PC-9 (cell line): ENCODE measurements around the gene HOXC9. TPM values are rescaled to one million over a fixed set of nuclear protein-coding genes. Genes with fewer than 3 reads are reported as not detected.

ENCODE experiments used
- BruUV-seq: library from RNA; stranded (reverse); fragments of 400-500 nt; replicated peaks from 2 replicates; lab custom pipeline; 2021; lab: Mats Ljungman, UMichigan
- CTCF ChIA-PET: fragments of 300-600 bp; sonication (Branson Sonifier 250); formaldehyde crosslinking; loops from one replicate; lab custom pipeline; 2022; ENCODE audit warnings: antibody characterized with exemption; lab: Charles Lee
- POLR2A ChIA-PET: fragments of 300-600 bp; sonication (Branson Sonifier 250); formaldehyde crosslinking; loops from one replicate; lab custom pipeline; 2022; ENCODE audit warnings: antibody characterized with exemption; ENCODE audit not compliant: unreplicated experiment; lab: Charles Lee
- DNase-seq, 2 experiments: peaks; one replicate each; pipeline versions ENCODE4 v3.0.0 to v3.0.0-alpha.2; 2015 to 2022; ENCODE audit warnings: mixed read lengths in 1 of 2
- H2AFZ ChIP-seq: fragments of 200-600 bp; sonication (generic); 2 replicates; pipeline ENCODE4 v1.8.1; 2017; ENCODE audit warnings: antibody characterized with exemption
- H3F3A ChIP-seq: fragments of 200-600 bp; sonication (generic); 2 replicates; pipeline ENCODE4 v1.8.1; 2017; ENCODE audit warnings: antibody characterized with exemption, mild to moderate bottlenecking, low read depth; ENCODE audit not compliant: insufficient read depth
- H3K27ac ChIP-seq: fragments of 200-600 bp; sonication (generic); 2 replicates; pipeline ENCODE4 v1.6.1; 2016; ENCODE audit warnings: mixed run types
- H3K27me3 ChIP-seq: fragments of 200-600 bp; sonication (generic); 2 replicates; pipeline ENCODE4 v1.6.1; 2016; ENCODE audit warnings: low read depth, mixed run types; ENCODE audit not compliant: insufficient read depth
- H3K36me3 ChIP-seq: fragments of 200-600 bp; sonication (generic); 2 replicates; pipeline ENCODE4 v1.6.1; 2016; ENCODE audit warnings: low read depth, mixed run types
- H3K4me1 ChIP-seq: fragments of 200-600 bp; sonication (generic); replicated peaks from 2 replicates; pipeline ENCODE4 v1.6.1; 2016; ENCODE audit warnings: mixed run types; ENCODE audit not compliant: insufficient read depth
- H3K4me2 ChIP-seq: fragments of 200-600 bp; sonication (generic); 2 replicates; pipeline ENCODE4 v1.6.1; 2017; ENCODE audit warnings: mixed run types
- H3K4me3 ChIP-seq: fragments of 200-600 bp; sonication (generic); 2 replicates; pipeline ENCODE4 v1.6.1; 2016; ENCODE audit warnings: mixed run types
- H3K79me2 ChIP-seq: fragments of 200-600 bp; sonication (generic); 2 replicates; pipeline ENCODE4 v1.6.1; 2017; ENCODE audit warnings: low read depth, mixed run types
- H3K9me2 ChIP-seq: fragments of 200-600 bp; sonication (generic); 2 replicates; pipeline ENCODE4 v1.8.1; 2017; ENCODE audit warnings: mild to moderate bottlenecking; ENCODE audit not compliant: insufficient read depth
- H3K9me3 ChIP-seq: fragments of 200-600 bp; sonication (generic); 2 replicates; pipeline ENCODE4 v1.8.1; 2016; ENCODE audit warnings: low read depth; ENCODE audit not compliant: insufficient read depth
- H4K20me1 ChIP-seq: fragments of 200-600 bp; sonication (generic); 2 replicates; pipeline ENCODE4 v1.8.1; 2017; ENCODE audit not compliant: insufficient read depth
- EZH2 ChIP-seq: fragments of 200-600 bp; sonication (generic); IDR thresholded peaks from 2 replicates; pipeline ENCODE4 v1.8.0; 2017; ENCODE audit warnings: antibody characterized with exemption, low read depth
- intact Hi-C: fragments of 100-400 bp; cut with micrococcal nuclease; formaldehyde crosslinking; loops from one replicate; pipeline ENCODE4 v1.10.0; 2022; ENCODE audit not compliant: unreplicated experiment
- total RNA-seq: library from RNA; stranded (reverse); gene quantifications from 2 replicates; pipeline ENCODE4 v1.2.3, GENCODE V29; 2021
- TF ChIP-seq, protein P1 (sequence below): fragments of 200-600 bp; sonication (generic); conservative IDR thresholded peaks from 2 replicates; pipeline ENCODE4 v1.6.1; 2017; ENCODE audit warnings: mixed run types, antibody characterized with exemption, mild to moderate bottlenecking, moderate library complexity

The HOXC9 gene
- total RNA-seq, 1 experiment from 2014 or later, result 10.2 TPM

DNA sequence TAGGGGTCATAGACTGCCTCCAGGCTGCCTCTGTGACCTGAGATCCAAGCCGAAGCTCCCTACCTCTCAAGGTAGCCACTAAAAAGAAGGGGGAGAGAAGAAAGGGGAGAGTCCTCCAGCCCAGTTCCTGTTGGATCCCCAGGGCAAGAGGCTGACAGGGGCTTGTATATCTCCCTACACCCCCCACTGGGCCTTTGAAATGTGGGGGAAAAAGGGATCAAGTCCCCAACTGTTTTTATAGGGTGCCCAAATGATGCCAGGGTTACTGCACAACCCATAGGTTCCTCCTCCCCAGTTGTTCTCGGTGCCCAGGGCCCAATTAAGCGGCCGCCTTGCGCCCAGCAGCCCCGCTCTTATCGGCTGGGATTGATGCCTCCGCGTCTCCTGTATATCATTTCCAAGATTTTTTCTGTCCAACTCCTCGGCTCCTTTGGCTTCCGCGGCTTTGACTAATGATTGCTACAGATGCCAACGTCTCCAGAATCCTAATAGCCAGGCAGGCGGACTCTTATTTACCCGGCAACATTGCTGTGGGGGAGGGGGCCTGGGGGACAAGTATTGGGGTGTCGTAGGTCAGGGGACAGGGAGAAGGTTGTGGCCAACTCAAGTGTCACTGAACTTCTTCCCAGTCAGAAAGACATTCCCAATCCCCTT lies 46.0 kb downstream of the HOXC9 start:
- H3K27ac ChIP-seq, result no peak overlapping the region
- DNase-seq, result no peak
- TF ChIP-seq, protein P1, sequence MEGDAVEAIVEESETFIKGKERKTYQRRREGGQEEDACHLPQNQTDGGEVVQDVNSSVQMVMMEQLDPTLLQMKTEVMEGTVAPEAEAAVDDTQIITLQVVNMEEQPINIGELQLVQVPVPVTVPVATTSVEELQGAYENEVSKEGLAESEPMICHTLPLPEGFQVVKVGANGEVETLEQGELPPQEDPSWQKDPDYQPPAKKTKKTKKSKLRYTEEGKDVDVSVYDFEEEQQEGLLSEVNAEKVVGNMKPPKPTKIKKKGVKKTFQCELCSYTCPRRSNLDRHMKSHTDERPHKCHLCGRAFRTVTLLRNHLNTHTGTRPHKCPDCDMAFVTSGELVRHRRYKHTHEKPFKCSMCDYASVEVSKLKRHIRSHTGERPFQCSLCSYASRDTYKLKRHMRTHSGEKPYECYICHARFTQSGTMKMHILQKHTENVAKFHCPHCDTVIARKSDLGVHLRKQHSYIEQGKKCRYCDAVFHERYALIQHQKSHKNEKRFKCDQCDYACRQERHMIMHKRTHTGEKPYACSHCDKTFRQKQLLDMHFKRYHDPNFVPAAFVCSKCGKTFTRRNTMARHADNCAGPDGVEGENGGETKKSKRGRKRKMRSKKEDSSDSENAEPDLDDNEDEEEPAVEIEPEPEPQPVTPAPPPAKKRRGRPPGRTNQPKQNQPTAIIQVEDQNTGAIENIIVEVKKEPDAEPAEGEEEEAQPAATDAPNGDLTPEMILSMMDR, result no peak
- H3K4me3 ChIP-seq, result no peak overlapping the region
- ChIA-PET POLR2A (no interaction called here), CTCF (no interaction called here)
- no peaks in the 10 kb centered on the region for H3F3A ChIP-seq
- no peaks in the 10 kb centered on the region for H3K9me3 ChIP-seq
- H4K20me1 ChIP-seq, result no peaks in the 10 kb centered on the region
- H3K79me2 ChIP-seq, result no peaks in the 10 kb centered on the region
- no peak overlapping the region for H3K4me2 ChIP-seq
- no peak overlapping the region for H2AFZ ChIP-seq
- H3K36me3 ChIP-seq, result no peaks in the 10 kb centered on the region
- intact Hi-C loops, result no loop called here
- H3K9me2 ChIP-seq, result no peaks in the 10 kb centered on the region
- peaks cover 35% of the 10 kb centered on the region for H3K27me3 ChIP-seq
- H3K4me1 ChIP-seq, result no peaks in the 10 kb centered on the region
- BruUV-seq, result no TSS peak

DNA sequence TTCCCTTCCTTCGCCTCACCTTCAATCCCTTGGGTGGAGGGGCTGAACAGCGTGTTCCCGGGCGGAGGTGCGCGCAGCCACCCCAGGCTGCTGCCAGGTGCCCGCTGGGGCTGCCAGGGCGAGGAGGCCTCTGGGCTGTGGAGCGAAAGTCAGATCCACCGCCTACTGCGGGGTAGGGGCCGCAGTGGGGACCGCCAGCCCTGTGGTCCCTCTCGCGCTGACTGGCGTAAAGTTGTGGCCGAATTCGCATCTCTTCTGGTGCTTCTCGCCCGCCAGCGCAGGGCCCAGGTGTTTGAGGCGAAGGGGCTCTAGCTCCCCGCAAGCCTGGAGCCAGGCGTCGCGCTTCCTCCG lies 46.8 kb downstream of the HOXC9 start:
- Histone ChIP-seq H3K9me3 (no peaks in the 10 kb centered on the region), H3K4me3 (no peak overlapping the region), H3K27ac (no peak overlapping the region), H3F3A (no peaks in the 10 kb centered on the region), H4K20me1 (no peaks in the 10 kb centered on the region), H3K4me2 (no peak overlapping the region), H3K4me1 (no peaks in the 10 kb centered on the region), H3K79me2 (no peaks in the 10 kb centered on the region), H3K9me2 (no peaks in the 10 kb centered on the region), H3K27me3 (peaks cover 35% of the 10 kb centered on the region), H2AFZ (no peak overlapping the region), H3K36me3 (no peaks in the 10 kb centered on the region)
- BruUV-seq, result no TSS peak
- POLR2A ChIA-PET, result no interaction called here
- no peak for TF ChIP-seq EZH2
- TF ChIP-seq, protein P1, result no peak
- intact Hi-C loops, result no loop called here
- CTCF ChIA-PET, result no interaction called here
- no peak for DNase-seq

DNA sequence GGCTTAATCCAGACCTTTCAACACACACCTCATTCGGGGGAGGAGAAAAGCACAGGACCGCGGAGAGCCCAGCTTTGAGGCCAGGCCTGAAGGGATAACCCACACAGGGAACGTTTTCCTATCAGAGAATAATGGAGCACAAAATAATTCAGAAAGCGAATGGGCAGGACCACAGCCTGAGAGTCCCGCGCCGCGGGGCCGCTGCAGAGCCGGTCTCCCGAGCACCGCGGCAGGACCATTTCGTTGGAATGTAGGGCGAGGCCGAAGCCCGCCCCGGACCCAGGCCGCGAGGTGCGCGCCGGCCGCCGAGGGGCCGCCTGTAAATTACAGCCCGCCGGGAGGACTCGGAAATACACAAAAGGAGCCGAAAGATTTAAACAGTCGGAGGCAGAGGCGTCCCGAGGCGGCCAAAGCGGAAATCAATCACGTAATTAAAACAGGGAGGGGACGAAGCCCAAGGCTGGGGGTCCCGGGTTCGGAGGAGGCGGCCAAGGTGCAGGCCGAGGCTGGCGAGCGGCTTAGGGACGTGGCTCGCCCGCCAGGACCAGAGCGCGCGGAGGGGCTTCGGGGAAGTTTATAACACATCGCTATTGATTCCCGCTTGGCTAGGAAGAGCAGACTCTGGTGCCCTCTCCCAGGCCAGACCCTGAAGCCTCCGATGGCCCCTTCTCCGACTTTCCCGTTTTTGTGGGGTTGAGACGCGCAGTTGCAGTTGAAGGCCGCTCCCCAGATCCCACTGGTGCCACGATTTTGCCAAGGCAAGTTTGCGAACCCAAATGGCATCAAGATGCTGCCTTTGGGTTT lies 47.4 kb downstream of the HOXC9 start:
- Histone ChIP-seq H3F3A (no peaks in the 10 kb centered on the region), H3K4me1 (no peaks in the 10 kb centered on the region), H3K9me2 (no peaks in the 10 kb centered on the region), H3K9me3 (no peaks in the 10 kb centered on the region), H4K20me1 (no peaks in the 10 kb centered on the region), H3K4me3 (no peak overlapping the region), H3K36me3 (no peaks in the 10 kb centered on the region), H2AFZ (no peak overlapping the region), H3K27ac (no peak overlapping the region), H3K27me3 (peaks cover 36% of the 10 kb centered on the region), H3K4me2 (no peak overlapping the region), H3K79me2 (no peaks in the 10 kb centered on the region)
- ChIA-PET POLR2A (no interaction called here), CTCF (no interaction called here)
- intact Hi-C loops, result no loop called here
- DNase-seq, result no peak
- BruUV-seq, result no TSS peak
- TF ChIP-seq, protein P1, result no peak
- TF ChIP-seq EZH2, result no peak
